HCT116 (cell line): ENCODE data around the gene ENO2. TPM values are rescaled to one million over a fixed set of nuclear protein-coding genes. Genes with fewer than 3 reads are reported as not detected.

ENCODE experiments used
- ATAC-seq: fragments of 200-7000 bp; cut with Tn5 transposase; 2 replicates; pipeline ENCODE4 v1.9.1; 2020; ENCODE audit warnings: mild to moderate bottlenecking, moderate library complexity
- BruUV-seq: library from RNA; stranded (reverse); fragments of 400-500 nt; replicated peaks from 2 replicates; lab custom pipeline; 2021; lab: Mats Ljungman, UMichigan
- CTCF ChIA-PET: fragments of 300-600 bp; sonication (Branson Sonifier 250); formaldehyde crosslinking; loops from one replicate; lab custom pipeline; 2021; ENCODE audit warnings: antibody characterized with exemption; lab: Charles Lee
- POLR2A ChIA-PET: fragments of 300-600, 350-600 bp; sonication (Branson Sonifier 250); formaldehyde crosslinking; loops from one replicate; lab custom pipeline; 2021; ENCODE audit warnings: antibody characterized with exemption; lab: Charles Lee
- RAD21 ChIA-PET, 2 experiments: fragments of 300-600 bp; sonication (Branson Sonifier 250); formaldehyde crosslinking; loops; one replicate each; lab custom pipeline; 2023; ENCODE audit warnings: low total read pairs in 2 of 2; ENCODE audit not compliant: uncharacterized antibody in 2 of 2, unreplicated experiment in 2 of 2, low non-redundant PET in 1 of 2; lab: Charles Lee
- DNase-seq: peaks from one replicate; pipeline ENCODE4 v3.0.0-alpha.2; 2010; ENCODE audit warnings: low read depth, low spot score
- H2AFZ ChIP-seq: fragments of 200-600 bp; shearing (Covaris generic), sonication (generic); 2 replicates; pipeline ENCODE4 v1.6.1; 2017; ENCODE audit warnings: low read depth, mixed run types, mixed read lengths, antibody characterized with exemption, low read length; ENCODE audit not compliant: poor library complexity, severe bottlenecking
- H3K27ac ChIP-seq: 2 replicates; pipeline ENCODE4 v1.5.1; 2012; ENCODE audit warnings: low read depth, low read length
- H3K27me3 ChIP-seq: fragments of 200-600 bp; sonication (generic); 2 replicates; pipeline ENCODE4 v1.6.1; 2016; ENCODE audit warnings: mixed run types, low read length, mixed read lengths; ENCODE audit not compliant: insufficient read depth
- H3K36me3 ChIP-seq, 2 experiments: fragments of 200-500 bp in 1 of 2; fragments of 200-600 bp in 1 of 2; sonication (Bioruptor generic) in 1 of 2; sonication (generic) in 1 of 2; 2 replicates each; pipeline versions ENCODE4 v1.5.1 to v1.6.1; 2014 to 2016; ENCODE audit warnings: low read length in 2 of 2, inconsistent platforms in 1 of 2, mixed read lengths in 1 of 2, mixed run types in 1 of 2; ENCODE audit not compliant: insufficient read depth in 2 of 2, control insufficient read depth in 1 of 2
- H3K4me1 ChIP-seq, 2 experiments: fragments of 200-600 bp in 1 of 2; sonication (generic) in 1 of 2; 2 replicates each; pipeline versions ENCODE4 v1.5.1 to v1.6.1; 2012 to 2017; ENCODE audit warnings: low read length in 2 of 2, inconsistent platforms in 1 of 2, mild to moderate bottlenecking in 1 of 2, mixed read lengths in 1 of 2, mixed run types in 1 of 2, moderate library complexity in 1 of 2; ENCODE audit not compliant: insufficient read depth in 2 of 2, control insufficient read depth in 1 of 2
- H3K4me2 ChIP-seq: fragments of 200-600 bp; sonication (generic); 2 replicates; pipeline ENCODE4 v1.6.1; 2017; ENCODE audit warnings: mixed run types, low read length, mixed read lengths
- H3K4me3 ChIP-seq, 2 experiments: fragments of 200-600 bp in 1 of 2; sonication (generic) in 1 of 2; replicated peaks in 1 of 2; 2 replicates each; pipeline ENCODE4 v1.5.1; 2011 to 2016; ENCODE audit warnings: low read length in 2 of 2, control low read depth in 1 of 2, low read depth in 1 of 2, mild to moderate bottlenecking in 1 of 2, mixed read lengths in 1 of 2, mixed run types in 1 of 2
- H3K79me2 ChIP-seq: fragments of 200-600 bp; sonication (generic); 2 replicates; pipeline ENCODE4 v1.6.1; 2017; ENCODE audit warnings: mild to moderate bottlenecking, mixed run types, low read length, moderate library complexity, mixed read lengths; ENCODE audit not compliant: insufficient read depth
- H3K9ac ChIP-seq: fragments of 200-600 bp; sonication (generic); 2 replicates; pipeline ENCODE4 v1.6.1; 2016; ENCODE audit warnings: low read length, mixed read lengths
- H3K9me2 ChIP-seq: fragments of 200-600 bp; sonication (generic), shearing (Covaris generic); 2 replicates; pipeline ENCODE4 v1.6.1; 2017; ENCODE audit warnings: mixed run types, mild to moderate bottlenecking, moderate library complexity; ENCODE audit not compliant: insufficient read depth
- H3K9me3 ChIP-seq, 2 experiments: fragments of 200-500 bp in 1 of 2; fragments of 200-600 bp in 1 of 2; sonication (Bioruptor generic) in 1 of 2; sonication (generic) in 1 of 2; 2 replicates each; pipeline ENCODE4 v1.6.1; 2014 to 2017; ENCODE audit warnings: low read length in 2 of 2, mixed read lengths in 2 of 2, inconsistent platforms in 1 of 2, low read depth in 1 of 2, mild to moderate bottlenecking in 1 of 2, mixed run types in 1 of 2, moderate library complexity in 1 of 2; ENCODE audit not compliant: control insufficient read depth in 1 of 2, insufficient read depth in 1 of 2
- H4K20me1 ChIP-seq: fragments of 200-600 bp; sonication (generic), shearing (Covaris generic); 2 replicates; pipeline ENCODE4 v1.6.1; 2017; ENCODE audit warnings: mixed run types, mild to moderate bottlenecking, moderate library complexity; ENCODE audit not compliant: insufficient read depth
- POLR2AphosphoS5 ChIP-seq: IDR thresholded peaks from 2 replicates; pipeline ENCODE4 v1.6.1; 2011; ENCODE audit warnings: mild to moderate bottlenecking, low read depth, low read length, moderate library complexity
- RAD21 ChIP-seq: IDR thresholded peaks from 2 replicates; pipeline ENCODE4 v1.6.1; 2012; ENCODE audit warnings: low read depth, mild to moderate bottlenecking
- SIN3A ChIP-seq: IDR thresholded peaks from 2 replicates; pipeline ENCODE4 v1.6.1; 2012; ENCODE audit warnings: low read depth
- TCF7L2 ChIP-seq: IDR thresholded peaks from 2 replicates; pipeline ENCODE4 v1.7.0; 2011; ENCODE audit warnings: borderline replicate concordance, inconsistent platforms; ENCODE audit not compliant: insufficient read depth, insufficient read length; ENCODE audit errors: extremely low read depth
- intact Hi-C: fragments of 100-400 bp; cut with micrococcal nuclease; formaldehyde crosslinking; loops from 2 replicates; pipeline ENCODE4 v1.10.0; 2022
- total RNA-seq: library from RNA; stranded (reverse); gene quantifications from one replicate; pipeline ENCODE4 v1.2.1, GENCODE V29; 2021; ENCODE audit not compliant: unreplicated experiment
- TF ChIP-seq, protein P1 (sequence below), 3 experiments: fragments of 200-600 bp in 1 of 3; sonication (generic) in 1 of 3; IDR thresholded peaks in 2 of 3; conservative IDR thresholded peaks in 1 of 3; 2 replicates each; pipeline ENCODE4 v1.5.1; 2012 to 2017; ENCODE audit warnings: low read depth in 2 of 3, low read length in 2 of 3, antibody characterized with exemption in 1 of 3, borderline replicate concordance in 1 of 3, control low read depth in 1 of 3, mild to moderate bottlenecking in 1 of 3, mixed read lengths in 1 of 3, mixed run types in 1 of 3, moderate library complexity in 1 of 3; ENCODE audit not compliant: insufficient read depth in 1 of 3

The ENO2 gene
- total RNA-seq, 1 experiment from 2014 or later, result 117 TPM

DNA sequence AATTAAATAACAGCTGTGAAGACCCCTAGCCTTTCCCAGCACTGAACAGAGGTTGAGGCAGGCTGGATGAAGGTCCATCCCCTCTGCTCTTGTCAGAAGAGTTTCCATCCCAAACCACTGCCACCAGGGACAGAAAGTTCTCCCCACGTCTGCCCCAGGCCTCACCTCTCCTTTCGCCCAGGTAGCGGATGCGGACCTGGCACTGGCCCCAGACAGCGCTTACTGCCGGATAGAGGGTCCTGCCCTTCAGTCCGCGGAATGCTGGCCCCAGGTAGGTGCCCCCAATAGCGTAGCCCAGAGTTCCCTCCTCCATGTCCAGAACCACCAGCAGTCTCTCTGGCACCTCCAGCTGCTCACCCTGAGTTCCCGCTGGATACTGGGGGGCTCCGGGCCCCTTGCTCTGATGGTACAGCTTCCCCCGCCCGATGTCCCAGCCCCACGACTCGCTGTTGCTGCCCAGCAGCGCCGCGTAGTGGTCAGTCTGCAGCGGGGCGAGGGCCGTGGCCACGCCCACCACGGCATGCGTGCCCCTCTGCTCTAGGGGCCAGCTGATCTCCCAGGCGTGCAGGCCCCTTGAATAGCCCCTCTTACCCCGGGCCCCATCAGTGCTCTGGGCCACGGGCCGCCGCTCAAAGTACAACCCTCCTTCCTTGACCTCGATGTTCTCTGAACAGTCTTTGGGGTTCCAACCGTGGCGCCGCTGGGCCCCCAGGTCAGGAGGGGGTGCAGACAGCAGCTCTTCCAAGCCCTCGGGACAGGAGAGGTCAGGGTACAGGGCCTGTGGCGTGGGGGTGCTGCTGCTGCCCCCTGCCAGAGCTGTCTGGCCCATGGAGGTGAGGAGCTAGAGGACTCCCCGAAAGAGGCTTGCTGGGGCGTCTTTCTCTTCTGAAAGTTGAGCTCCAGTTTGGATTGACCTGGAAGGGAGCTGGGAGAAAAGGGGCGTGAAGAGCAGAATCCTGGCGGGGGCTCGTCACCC is 42.0 kb upstream of the ENO2 start:
- Histone ChIP-seq H3K4me3 (peak overlapping the region; percentile 73 to 92), H3K4me2 (peak overlapping the region; percentile 92), H2AFZ (no peak overlapping the region), H3K36me3 (peaks cover 8 to 35% of the 10 kb centered on the region in 2 experiments; a peak in 3 of 4 replicates), H3K9me2 (no peaks in the 10 kb centered on the region), H3K9ac (peak overlapping the region; percentile 86), H3K4me1 (peaks cover 23 to 50% of the 10 kb centered on the region in 2 experiments), H3K27me3 (no peaks in the 10 kb centered on the region), H3K27ac (peak overlapping the region; percentile 96), H3K79me2 (peaks cover 54% of the 10 kb centered on the region), H4K20me1 (peaks cover 12% of the 10 kb centered on the region; the same call in 1 of the 2 replicates), H3K9me3 (no peaks in the 10 kb centered on the region)
- peak; percentile 49 for DNase-seq
- ChIA-PET CTCF (interaction anchor here (0.6 to 4.1 kb wide), 29 partner anchors 9 to 317 kb away, joined by 3 to 30 read pairs (median 5); partner anchors contain the start of genes C12orf57, C1RL, C1S and CDCA3), POLR2A (interaction anchor here (1.1 to 10.9 kb wide), 12 partner anchors 9 to 149 kb away, joined by 3 to 186 read pairs (median 8); partner anchors contain the start of genes C12orf57, CDCA3, COPS7A and RNU7-1), RAD21 (interaction anchor here (0.9 to 1.3 kb wide), 4 partner anchors 19 to 53 kb away, joined by 3 to 5 read pairs (median 4); partner anchors contain the start of gene USP5 (in 1 of the 2))
- TSS peak; percentile 82 for BruUV-seq
- no peak for TF ChIP-seq SIN3A
- no peak for TF ChIP-seq RAD21
- TF ChIP-seq, protein P1, sequence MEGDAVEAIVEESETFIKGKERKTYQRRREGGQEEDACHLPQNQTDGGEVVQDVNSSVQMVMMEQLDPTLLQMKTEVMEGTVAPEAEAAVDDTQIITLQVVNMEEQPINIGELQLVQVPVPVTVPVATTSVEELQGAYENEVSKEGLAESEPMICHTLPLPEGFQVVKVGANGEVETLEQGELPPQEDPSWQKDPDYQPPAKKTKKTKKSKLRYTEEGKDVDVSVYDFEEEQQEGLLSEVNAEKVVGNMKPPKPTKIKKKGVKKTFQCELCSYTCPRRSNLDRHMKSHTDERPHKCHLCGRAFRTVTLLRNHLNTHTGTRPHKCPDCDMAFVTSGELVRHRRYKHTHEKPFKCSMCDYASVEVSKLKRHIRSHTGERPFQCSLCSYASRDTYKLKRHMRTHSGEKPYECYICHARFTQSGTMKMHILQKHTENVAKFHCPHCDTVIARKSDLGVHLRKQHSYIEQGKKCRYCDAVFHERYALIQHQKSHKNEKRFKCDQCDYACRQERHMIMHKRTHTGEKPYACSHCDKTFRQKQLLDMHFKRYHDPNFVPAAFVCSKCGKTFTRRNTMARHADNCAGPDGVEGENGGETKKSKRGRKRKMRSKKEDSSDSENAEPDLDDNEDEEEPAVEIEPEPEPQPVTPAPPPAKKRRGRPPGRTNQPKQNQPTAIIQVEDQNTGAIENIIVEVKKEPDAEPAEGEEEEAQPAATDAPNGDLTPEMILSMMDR (IDR thresholded peaks at IDR 0.05 in 2 of 3, conservative IDR thresholded peaks at IDR 0.05 in 1 of 3; ENCODE audit: borderline replicate concordance in 1 of 3, insufficient read depth in 1 of 3, low read depth in 2 of 3, low read length in 2 of 3), result peak in 2 of 3 experiments; percentile 87 to 96; a peak in 4 of 6 replicates
- TF ChIP-seq TCF7L2, result peak; percentile 46
- peak; percentile 56 for TF ChIP-seq POLR2AphosphoS5
- ATAC-seq, result peak; percentile 52
- intact Hi-C loops, result loop anchor here (1.0 to 5.0 kb wide), 4 partner anchors 55 to 765 kb away; partner anchors contain the start of gene ATN1
